NCI-H2081 (cell line): Measurements from ENCODE around the gene RAG1.

Experiments
- DNase-seq, 2 experiments: peaks; one replicate each; lab custom pipeline; 2025; lab: John Stamatoyannopoulos, UW

The RAG1 gene

GRCh38 chr11:36628141-36628540 lies 60.3 kb downstream of the RAG1 start:
- DNase-seq, result no peak

- peak in 1 of 2 experiments; percentile 4 for DNase-seq
Measured at GRCh38 chr11:36628765-36629244, 61.0 kb downstream of the RAG1 start.
